T follicular helper cell (primary cell): ENCODE measurements around the gene VTN.
A peak's percentile ranks its signal among the peaks of the same experiment; 100 is the strongest.
"Not testable (repeated sequence)": the region's sequence is repeated elsewhere in the genome, so short reads cannot be mapped to it uniquely, and the experiment has no call there.

ENCODE experiments used
- DNase-seq: peaks from one replicate; pipeline ENCODE4 v3.0.0-alpha.2; 2020; ENCODE audit warnings: low read depth

The VTN gene

GRCh38 chr17:28342313-28342712 is 27.8 kb downstream of the VTN start:
- DNase-seq, result no peak

- DNase-seq, result no peak
These were observed 28.6 kb downstream of the VTN start for GRCh38 chr17:28341516-28341915.

DNA sequence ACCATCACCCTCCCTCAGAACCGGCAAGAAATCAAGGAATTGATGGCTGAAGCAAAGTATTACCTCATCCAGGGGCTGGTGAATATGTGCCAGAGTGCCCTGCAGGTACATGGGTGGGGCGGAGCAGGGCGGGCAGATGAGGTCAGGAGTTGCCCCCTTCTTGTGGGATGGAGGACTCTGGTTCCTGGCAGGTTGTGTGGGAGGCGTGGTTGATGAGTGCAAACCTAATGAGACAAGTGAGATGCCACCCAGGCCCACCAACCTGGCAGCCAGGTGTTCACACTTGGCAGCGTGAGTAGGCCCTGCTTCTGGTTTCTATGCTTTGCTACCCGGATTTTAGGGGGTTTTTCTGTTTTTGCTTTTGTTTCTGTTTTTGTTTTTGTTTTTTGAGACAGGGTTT is 29.7 kb downstream of the VTN start:
- no peak for DNase-seq

DNA sequence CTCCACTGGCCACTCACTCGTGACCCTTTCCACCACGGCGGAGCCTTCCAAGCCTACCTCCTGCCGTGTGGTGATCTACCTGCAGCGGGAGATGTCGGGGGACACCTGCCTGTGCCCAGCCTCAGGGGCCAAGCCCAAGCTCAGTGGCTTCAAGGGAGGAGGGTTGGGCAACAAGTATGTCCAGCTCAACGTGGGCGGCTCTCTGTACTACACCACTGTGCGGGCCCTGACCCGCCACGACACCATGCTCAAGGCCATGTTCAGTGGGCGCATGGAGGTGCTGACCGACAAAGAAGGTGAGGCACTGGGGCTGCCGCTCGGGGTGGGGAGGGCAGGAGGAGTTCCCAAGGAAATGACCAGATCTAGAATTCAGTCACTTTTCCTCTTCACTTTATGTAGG is 30.7 kb downstream of the VTN start:
- no peak for DNase-seq

- not testable (repeated sequence) for DNase-seq
These were observed 31.3 kb downstream of the VTN start for GRCh38 chr17:28338769-28339212.

DNA sequence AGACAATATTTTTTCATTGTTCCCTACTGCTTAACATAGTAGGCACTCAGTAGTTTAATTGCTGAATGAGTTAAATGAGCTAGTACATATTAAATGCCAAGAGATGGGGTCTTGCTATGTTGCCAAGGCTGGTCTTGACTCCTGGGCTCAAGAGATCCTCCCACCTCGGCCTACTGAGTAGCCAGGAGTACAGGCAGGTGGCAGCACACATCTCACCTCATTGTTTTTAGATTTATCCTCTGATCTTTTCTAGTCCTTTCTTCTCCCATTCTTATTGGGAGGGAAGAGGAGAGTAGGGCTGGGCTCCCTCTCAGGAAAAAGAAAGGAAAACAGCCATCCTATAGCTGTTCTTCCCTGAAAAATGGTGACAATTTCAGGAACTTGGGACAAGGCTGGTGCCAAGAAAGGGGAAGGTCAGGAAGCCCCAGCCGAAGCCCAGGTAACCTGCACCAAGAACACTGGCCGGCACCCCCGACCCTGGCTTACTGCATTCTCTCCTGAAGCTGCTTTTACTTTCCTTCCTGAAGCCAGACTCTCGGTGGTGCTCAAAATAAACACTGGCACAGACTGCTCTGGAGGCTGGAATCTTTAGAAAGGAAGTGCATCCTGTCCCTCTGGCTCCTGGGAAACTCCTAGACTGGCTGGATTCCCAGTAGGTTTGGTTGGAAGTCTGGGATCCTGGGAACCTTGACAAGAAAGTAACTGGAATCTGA is 31.9 kb downstream of the VTN start:
- no peak for DNase-seq

- DNase-seq, result peak; percentile 9
These were observed 33.9 kb downstream of the VTN start for GRCh38 chr17:28335959-28336871.

DNA sequence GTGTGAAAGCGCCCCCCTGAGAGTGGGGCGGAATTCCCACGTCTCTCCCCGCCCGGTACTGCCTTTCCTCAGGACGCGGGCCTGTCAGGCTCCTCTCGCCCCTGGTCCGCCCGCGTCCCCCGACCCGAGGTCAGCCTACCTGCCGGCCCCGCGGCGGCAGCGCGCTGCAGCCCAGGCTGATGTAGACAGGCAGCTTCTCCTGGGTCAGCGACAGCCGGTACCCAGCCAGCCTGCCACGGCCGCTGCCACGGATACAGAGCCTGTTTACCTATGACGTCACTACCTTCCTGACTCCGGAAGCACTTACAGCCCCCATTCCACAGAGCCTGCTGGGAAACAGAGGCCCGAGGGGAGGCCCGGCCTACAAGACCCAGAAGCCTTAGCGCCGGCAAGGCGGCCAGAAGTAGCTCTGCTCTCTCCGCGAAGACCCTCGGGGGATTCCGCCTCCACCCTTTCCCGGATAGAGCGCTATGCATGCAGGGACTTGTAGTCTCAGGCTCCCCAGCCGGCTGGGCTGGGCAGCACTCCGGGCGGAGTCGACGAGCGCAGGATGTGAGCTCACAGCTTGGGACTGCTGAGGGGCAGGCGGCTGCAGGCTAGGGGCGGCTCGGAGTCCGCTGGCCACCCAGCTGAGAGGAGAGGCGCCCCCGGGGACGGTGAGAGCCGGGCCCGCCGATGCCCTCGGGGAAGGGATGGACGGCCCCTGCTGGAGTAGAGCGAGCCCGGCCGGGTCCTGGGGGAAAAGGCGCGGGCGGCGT is 34.7 kb downstream of the VTN start, which contains the start of the genes IFT20 and TNFAIP1:
Gene IFT20, minus strand, starts transcription at position 272 of the 758 bp plus-strand sequence. CDS start 3,487 bp downstream, outside the sequence.
Gene TNFAIP1, plus strand, starts transcription at position 561 of the 758 bp plus-strand sequence. CDS start 3,761 bp downstream, outside the sequence.
- peak; percentile 97 for DNase-seq

- no peak for DNase-seq
These were observed 35.4 kb downstream of the VTN start for GRCh38 chr17:28334666-28335200.

DNA sequence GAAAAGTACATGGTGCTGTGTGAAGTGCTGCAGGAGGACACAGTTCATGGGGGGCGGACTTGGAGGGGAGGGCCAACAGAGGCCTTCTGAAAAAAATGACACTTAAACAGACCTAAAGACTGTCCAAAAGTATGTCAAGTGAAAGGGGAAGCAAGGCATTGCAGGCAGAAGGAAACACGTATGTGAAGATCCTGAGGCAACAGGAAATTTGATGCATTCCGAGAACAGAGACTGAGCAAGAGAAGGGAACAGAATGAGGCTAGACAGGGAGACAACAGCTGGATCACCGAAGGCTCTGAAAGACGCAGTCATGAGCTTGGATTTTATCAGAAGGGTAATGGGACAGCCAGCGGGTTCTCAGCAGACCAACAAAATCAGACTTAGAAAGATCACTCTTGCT is 35.9 kb downstream of the VTN start:
- DNase-seq, result no peak

DNA sequence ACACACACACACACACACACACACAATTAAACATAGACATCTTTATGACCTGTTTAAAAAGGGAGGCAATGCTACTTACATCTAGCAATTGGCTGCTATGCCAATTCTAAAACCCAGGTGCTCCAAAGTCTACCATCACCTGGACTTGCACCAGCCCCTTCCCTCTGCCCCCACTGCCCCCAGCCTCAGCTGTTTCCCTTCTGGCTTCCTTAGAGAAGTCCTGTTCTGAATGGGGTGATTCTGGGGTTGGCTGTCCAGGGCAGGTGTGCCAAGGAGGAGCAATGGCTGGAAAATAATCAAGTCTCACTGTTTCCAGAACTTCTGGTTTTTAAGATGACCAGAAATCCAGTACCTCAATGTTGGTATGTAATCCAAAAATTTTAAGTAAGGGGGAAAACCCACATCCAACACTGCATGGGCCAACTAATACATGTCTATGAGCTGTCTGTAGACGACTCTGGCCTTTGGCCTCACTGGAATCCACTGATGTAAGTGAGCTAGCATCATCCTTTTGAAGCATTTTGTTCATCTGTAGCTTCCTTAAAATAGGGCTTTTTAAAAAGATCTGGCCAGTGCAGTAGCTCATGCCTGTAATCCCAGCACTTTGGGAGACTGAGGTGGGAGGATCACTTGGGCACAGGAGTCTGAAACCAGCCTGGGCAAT is 36.9 kb downstream of the VTN start:
- DNase-seq, result no peak

- DNase-seq, result no peak
These were observed 38.2 kb downstream of the VTN start for GRCh38 chr17:28331891-28332420.

DNA sequence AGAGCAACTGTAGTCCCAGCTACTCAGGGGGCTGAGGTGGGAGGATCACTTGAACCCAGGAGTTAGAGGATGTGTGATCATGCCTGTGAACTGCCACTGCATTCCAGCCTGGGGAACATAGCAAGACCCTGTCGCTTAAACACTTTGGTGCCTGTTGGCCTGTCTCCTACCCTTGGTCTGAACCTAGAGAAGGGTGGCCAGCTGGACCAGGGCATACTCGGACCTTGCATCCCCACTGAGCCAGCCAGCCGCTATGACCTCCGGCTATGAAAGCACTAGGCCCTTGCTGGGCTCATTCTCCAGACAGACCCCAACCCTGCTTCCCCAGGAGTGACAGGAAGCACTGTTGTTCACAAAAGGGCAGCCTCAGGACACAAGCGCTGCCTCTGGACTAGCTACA is 39.4 kb downstream of the VTN start:
- DNase-seq, result no peak

DNA sequence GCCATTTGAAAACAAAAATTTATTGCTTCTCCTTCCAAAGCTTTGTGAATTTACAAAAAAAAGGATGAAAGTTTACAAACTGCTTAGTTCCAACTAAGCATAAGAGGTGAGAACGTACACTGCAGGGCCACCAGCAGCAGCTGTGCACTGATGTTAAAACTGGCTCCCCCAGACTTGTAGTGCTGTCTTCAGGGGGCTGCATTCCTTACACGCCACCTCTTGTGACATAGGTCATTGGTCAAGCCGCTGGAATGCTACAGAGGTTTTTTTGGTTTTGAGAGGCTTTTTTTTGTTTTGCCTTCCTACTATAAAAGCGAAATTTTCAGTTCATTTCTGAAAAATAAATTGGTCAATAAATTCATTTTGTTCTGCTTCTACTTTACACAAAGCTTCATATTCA is 41.8 kb downstream of the VTN start:
- DNase-seq, result no peak

DNA sequence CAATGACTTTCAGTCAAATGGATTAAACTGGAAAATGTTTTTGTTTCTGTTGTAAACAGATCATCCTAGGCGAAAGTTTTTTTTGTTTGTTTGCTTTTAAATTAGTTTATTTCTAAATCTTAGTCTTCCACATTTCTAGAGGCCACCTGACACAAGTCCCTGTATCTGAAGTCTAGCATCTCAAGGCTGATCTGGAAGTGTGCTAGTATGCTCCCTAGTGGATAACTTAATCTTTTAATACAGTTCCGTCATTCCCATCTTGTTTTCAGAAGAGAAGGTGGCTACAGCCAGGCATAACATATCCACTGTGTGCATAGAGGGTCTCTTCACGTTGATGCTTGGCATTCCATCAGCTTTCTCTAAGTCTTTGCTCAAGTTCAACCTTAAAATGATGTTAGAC is 42.4 kb downstream of the VTN start:
- DNase-seq, result no peak

DNA sequence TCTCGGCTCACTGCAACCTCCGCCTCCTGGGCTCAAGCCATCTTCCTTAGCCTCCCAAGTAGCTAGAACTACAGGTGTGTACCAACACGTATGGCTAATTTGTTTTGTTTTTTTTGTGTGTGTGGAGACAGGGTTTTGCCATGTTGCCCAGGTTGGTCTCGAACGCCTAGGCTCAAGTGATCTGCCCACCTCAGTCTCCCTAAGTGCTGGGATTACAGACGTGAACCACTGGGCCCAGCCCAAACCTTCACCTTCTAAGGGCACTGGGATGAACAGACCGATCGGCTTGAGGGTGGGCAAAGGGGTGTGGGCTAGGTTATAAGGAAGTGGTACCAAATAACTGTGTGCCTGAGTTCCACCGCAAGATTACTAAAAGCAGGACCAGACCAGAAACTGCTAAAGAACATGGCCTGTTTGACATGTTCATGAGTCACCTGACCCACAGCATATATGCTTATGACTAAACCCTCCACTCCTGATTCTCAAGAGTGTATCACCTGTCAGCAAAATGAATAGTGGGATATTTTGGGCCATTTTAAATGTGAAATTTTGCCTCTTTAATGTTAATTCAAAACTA is 43.0 kb downstream of the VTN start:
- DNase-seq, result no peak

- DNase-seq, result no peak
These were observed 44.0 kb downstream of the VTN start for GRCh38 chr17:28326114-28326513.

DNA sequence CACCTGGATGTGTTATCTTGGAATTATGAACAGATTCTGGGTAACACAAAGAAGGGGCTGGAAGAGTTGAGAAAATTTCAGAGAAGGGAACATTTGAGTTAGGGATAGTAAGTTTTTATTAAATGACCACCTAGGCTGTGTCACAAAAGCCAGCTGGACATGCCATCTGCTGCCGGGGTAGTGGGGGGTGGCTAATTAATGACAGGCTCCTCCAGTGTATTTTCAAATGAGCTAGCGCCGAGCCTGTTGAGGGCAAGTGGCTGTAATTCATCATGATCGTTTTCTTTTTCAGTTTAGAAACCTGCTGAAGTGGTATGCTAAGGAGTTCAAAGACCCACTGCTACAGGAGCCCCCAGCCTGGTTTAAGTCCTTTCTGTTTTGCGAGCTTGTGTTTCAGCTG is 44.9 kb downstream of the VTN start:
- no peak for DNase-seq

DNA sequence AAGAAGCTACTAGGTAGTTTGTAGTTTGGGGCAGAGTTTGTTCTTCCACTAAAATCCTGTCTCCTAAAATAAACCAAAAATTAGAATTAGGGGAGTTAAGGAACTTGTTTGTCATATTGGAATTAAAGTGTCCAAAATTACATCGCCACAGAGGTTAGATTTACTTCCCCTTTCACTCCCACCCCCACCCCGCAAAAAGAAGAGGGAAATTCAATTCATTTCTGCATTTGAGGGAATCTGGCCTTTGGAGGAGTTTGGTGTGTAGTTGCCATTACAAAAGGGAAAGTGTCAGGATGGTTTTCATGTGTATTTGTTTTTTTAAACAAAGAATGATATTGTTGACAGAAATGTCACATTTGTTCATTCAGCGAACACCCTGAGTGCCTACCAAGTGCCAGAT is 45.3 kb downstream of the VTN start:
- DNase-seq, result no peak

DNA sequence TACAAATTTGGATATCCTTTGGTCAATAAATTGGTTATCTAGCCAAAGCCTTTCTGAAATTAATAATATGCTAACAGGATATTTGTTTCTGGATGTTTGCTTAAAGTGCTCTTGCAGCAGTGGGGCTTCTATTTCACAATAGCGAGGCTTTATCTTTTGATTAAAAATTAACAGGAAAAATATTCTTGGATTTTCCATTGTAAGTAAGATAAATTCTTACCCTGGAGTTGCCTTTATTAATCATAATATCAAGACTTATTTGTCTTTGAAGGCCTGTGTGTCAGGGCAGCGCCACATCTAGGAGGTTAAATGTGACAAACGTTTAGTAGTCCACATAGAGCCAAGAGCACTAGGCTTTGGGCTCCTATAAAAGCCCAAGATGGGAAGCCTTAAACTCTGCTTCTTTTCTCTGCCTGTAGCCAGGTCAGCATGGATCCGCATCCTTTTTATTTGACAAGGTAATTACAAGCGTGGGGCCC is 45.8 kb downstream of the VTN start:
- DNase-seq, result no peak
